SK-N-SH (cell line): ENCODE measurements around the gene CNEP1R1. TPM values are rescaled to one million over a fixed set of nuclear protein-coding genes. Genes with fewer than 3 reads are reported as not detected.

Source experiments
- CTCF ChIA-PET: fragments of 300-600, 350-600 bp; formaldehyde crosslinking; extraction: SDS; loops from one replicate; lab custom pipeline; 2021; lab: Yijun Ruan, JAX
- POLR2A ChIA-PET: fragments of 350-600 bp; sonication (Branson Sonifier 250); formaldehyde crosslinking; extraction: SDS; loops from one replicate; lab custom pipeline; 2020; ENCODE audit warnings: antibody characterized with exemption, inconsistent platforms; lab: Yijun Ruan, JAX
- DNase-seq: peaks from one replicate; pipeline ENCODE4 v3.0.0; 2012
- H2AFZ ChIP-seq: fragments of 200-600 bp; sonication (generic); 2 replicates; pipeline ENCODE4 v1.8.1; 2016; ENCODE audit warnings: antibody characterized with exemption, mild to moderate bottlenecking, low read depth
- H3F3A ChIP-seq: fragments of 200-600 bp; sonication (generic); replicated peaks from 2 replicates; pipeline ENCODE3; 2016; ENCODE audit warnings: antibody characterized with exemption, mild to moderate bottlenecking; ENCODE audit not compliant: insufficient read depth
- H3K27ac ChIP-seq, 2 experiments: fragments of 200-500 bp in 1 of 2; fragments of 200-600 bp in 1 of 2; sonication (Bioruptor generic) in 1 of 2; sonication (generic), shearing (Covaris generic) in 1 of 2; 2 replicates each; pipeline versions ENCODE4 v1.5.1 to v1.6.1; 2014 to 2016; ENCODE audit warnings: low read depth in 2 of 2, inconsistent platforms in 1 of 2, low read length in 1 of 2, mild to moderate bottlenecking in 1 of 2, mixed read lengths in 1 of 2
- H3K27me3 ChIP-seq: fragments of 200-600 bp; sonication (generic), shearing (Covaris generic); 2 replicates; pipeline ENCODE4 v1.6.1; 2016; ENCODE audit warnings: mixed run types; ENCODE audit not compliant: insufficient read depth
- H3K36me3 ChIP-seq, 2 experiments: fragments of 200-500 bp in 1 of 2; fragments of 200-600 bp in 1 of 2; sonication (Bioruptor generic) in 1 of 2; sonication (generic) in 1 of 2; replicated peaks in 1 of 2; 2 replicates each; pipeline versions ENCODE3 to v1.5.1; 2014 to 2016; ENCODE audit warnings: low read length in 1 of 2, mild to moderate bottlenecking in 1 of 2; ENCODE audit not compliant: insufficient read depth in 2 of 2, control insufficient read depth in 1 of 2
- H3K4me1 ChIP-seq, 2 experiments: fragments of 200-500 bp in 1 of 2; fragments of 200-600 bp in 1 of 2; sonication (Bioruptor generic) in 1 of 2; sonication (generic), shearing (Covaris generic) in 1 of 2; 2 replicates each; pipeline versions ENCODE4 v1.5.1 to v1.6.1; 2014 to 2016; ENCODE audit warnings: low read depth in 1 of 2, low read length in 1 of 2, mixed run types in 1 of 2; ENCODE audit not compliant: insufficient read depth in 2 of 2, control insufficient read depth in 1 of 2
- H3K4me2 ChIP-seq: fragments of 200-600 bp; sonication (generic), shearing (Covaris generic); 2 replicates; pipeline ENCODE4 v1.6.1; 2017; ENCODE audit warnings: mixed run types
- H3K4me3 ChIP-seq, 2 experiments: fragments of 200-500 bp in 1 of 2; fragments of 200-600 bp in 1 of 2; sonication (Bioruptor generic) in 1 of 2; sonication (generic), shearing (Covaris generic) in 1 of 2; 2 replicates each; pipeline versions ENCODE4 v1.5.1 to v1.8.1; 2014 to 2016; ENCODE audit warnings: low read depth in 2 of 2, inconsistent platforms in 1 of 2, low read length in 1 of 2, mild to moderate bottlenecking in 1 of 2, mixed read lengths in 1 of 2, moderate library complexity in 1 of 2
- H3K79me2 ChIP-seq: fragments of 200-600 bp; sonication (generic); 2 replicates; pipeline ENCODE4 v1.8.1; 2017; ENCODE audit warnings: mild to moderate bottlenecking; ENCODE audit not compliant: insufficient read depth
- H3K9ac ChIP-seq: fragments of 200-600 bp; sonication (generic); 2 replicates; pipeline ENCODE4 v1.6.1; 2017; ENCODE audit warnings: mixed run types
- H3K9me2 ChIP-seq: fragments of 200-600 bp; sonication (generic); 2 replicates; pipeline ENCODE4 v1.6.1; 2017; ENCODE audit warnings: mixed run types
- H3K9me3 ChIP-seq: fragments of 200-600 bp; sonication (generic); 2 replicates; pipeline ENCODE4 v1.6.1; 2017; ENCODE audit warnings: mixed run types, mild to moderate bottlenecking, moderate library complexity
- H4K20me1 ChIP-seq: fragments of 200-600 bp; sonication (generic); 2 replicates; pipeline ENCODE4 v1.6.1; 2017; ENCODE audit warnings: mild to moderate bottlenecking, mixed run types; ENCODE audit not compliant: insufficient read depth
- CHD2 ChIP-seq: fragments of 150-350 bp; IDR thresholded peaks from 2 replicates; pipeline ENCODE4 v1.6.1; 2018; ENCODE audit warnings: low read length; ENCODE audit not compliant: partially characterized antibody
- ELF1 ChIP-seq: IDR thresholded peaks from 2 replicates; pipeline ENCODE4 v1.4.0; 2012
- EZH2phosphoT487 ChIP-seq: fragments of 200-600 bp; sonication (generic); IDR thresholded peaks from 2 replicates; pipeline ENCODE4 v1.6.1; 2017; ENCODE audit warnings: low read depth, mixed run types, mild to moderate bottlenecking, antibody characterized with exemption, moderate library complexity, borderline replicate concordance
- FOSL2 ChIP-seq: IDR thresholded peaks from 2 replicates; pipeline ENCODE4 v1.4.0; 2012; ENCODE audit warnings: low read depth, mild to moderate bottlenecking, moderate library complexity, borderline replicate concordance
- FOXJ3 ChIP-seq: sonication (generic); formaldehyde crosslinking; IDR thresholded peaks from 2 replicates; pipeline ENCODE4 v1.5.1; 2020; ENCODE audit warnings: mild to moderate bottlenecking, missing genetic modification reagents
- JUND ChIP-seq: IDR thresholded peaks from 2 replicates; pipeline ENCODE4 v1.4.0; 2012
- MEF2A ChIP-seq: IDR thresholded peaks from 2 replicates; pipeline ENCODE4 v1.4.0; 2012; ENCODE audit warnings: low read depth, borderline replicate concordance
- MXI1 ChIP-seq: IDR thresholded peaks from 2 replicates; pipeline ENCODE4 v1.6.1; 2012; ENCODE audit warnings: mild to moderate bottlenecking, low read depth, low read length, improper control_type of control experiment
- NFIC ChIP-seq: IDR thresholded peaks from 2 replicates; pipeline ENCODE4 v1.4.0; 2012; ENCODE audit warnings: borderline replicate concordance
- POLR2AphosphoS5 ChIP-seq: IDR thresholded peaks from 2 replicates; pipeline ENCODE4 v1.6.1; 2012; ENCODE audit warnings: low read depth, low read length
- RAD21 ChIP-seq: IDR thresholded peaks from 2 replicates; pipeline ENCODE4 v1.6.1; 2012; ENCODE audit warnings: mild to moderate bottlenecking, low read length
- SMC3 ChIP-seq: IDR thresholded peaks from 2 replicates; pipeline ENCODE4 v1.6.1; 2012; ENCODE audit warnings: low read depth, low read length, improper control_type of control experiment
- TAF1 ChIP-seq: IDR thresholded peaks from 2 replicates; pipeline ENCODE4 v1.6.1; 2012; ENCODE audit warnings: low read depth, mild to moderate bottlenecking, low read length, moderate library complexity, borderline replicate concordance
- USF2 ChIP-seq: fragments of 150-350 bp; IDR thresholded peaks from 2 replicates; pipeline ENCODE4 v1.6.1; 2017; ENCODE audit warnings: antibody characterized with exemption, low read length, low read depth, borderline replicate concordance
- WGBS: methylation state at CpG from one replicate; pipeline ENCODE4 v1.1.6; 2017; ENCODE audit warnings: low lambda C conversion rate; 5-methylcytosine and 5-hydroxymethylcytosine counted together
- polyA plus RNA-seq, 3 experiments: library from polyadenylated mRNA; depleted of rRNA; stranded (reverse); fragments of >200 nt; gene quantifications; 2 replicates each; pipeline ENCODE4 v1.2.3, GENCODE V29; 2012
- TF ChIP-seq, protein P1 (sequence below): fragments of 150-350 bp; IDR thresholded peaks from 2 replicates; pipeline ENCODE4 v1.6.1; 2016; ENCODE audit warnings: mild to moderate bottlenecking, low read depth, low read length
- TF ChIP-seq, protein P2 (sequence below): IDR thresholded peaks from 2 replicates; pipeline ENCODE4 v1.4.0; 2012; ENCODE audit warnings: low read depth
- TF ChIP-seq, protein P3 (sequence below): IDR thresholded peaks from 2 replicates; pipeline ENCODE4 v1.6.1; 2012; ENCODE audit warnings: mild to moderate bottlenecking, low read depth, low read length, moderate library complexity

CNEP1R1 gene
- polyA plus RNA-seq, 1 of the 3 experiments (the other 2 are of a cell fraction) = 19.2 TPM

DNA sequence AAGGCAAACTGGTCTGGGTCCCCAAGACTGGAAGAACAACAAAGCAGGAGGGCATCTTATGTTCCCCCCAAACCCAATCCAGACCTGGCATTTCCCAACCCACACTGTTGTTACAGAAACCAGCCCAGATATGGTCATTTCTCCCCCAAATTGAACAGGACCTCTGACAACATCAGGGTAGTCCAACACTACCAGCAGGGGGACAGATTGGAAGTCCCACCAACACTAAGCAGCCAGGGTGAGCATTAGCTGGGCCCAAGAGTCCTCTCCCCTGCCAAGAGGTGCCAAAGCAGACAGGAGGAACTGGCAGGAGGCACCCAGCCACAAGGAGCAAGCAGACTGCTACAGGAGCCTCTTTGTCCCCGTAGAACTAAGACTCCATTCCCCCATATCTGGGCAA lies 29.3 kb upstream of the CNEP1R1 start (continued):
- TF ChIP-seq SMC3 = no peak
- TF ChIP-seq, protein P1, sequence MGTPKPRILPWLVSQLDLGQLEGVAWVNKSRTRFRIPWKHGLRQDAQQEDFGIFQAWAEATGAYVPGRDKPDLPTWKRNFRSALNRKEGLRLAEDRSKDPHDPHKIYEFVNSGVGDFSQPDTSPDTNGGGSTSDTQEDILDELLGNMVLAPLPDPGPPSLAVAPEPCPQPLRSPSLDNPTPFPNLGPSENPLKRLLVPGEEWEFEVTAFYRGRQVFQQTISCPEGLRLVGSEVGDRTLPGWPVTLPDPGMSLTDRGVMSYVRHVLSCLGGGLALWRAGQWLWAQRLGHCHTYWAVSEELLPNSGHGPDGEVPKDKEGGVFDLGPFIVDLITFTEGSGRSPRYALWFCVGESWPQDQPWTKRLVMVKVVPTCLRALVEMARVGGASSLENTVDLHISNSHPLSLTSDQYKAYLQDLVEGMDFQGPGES = no peak
- TF ChIP-seq, protein P2, sequence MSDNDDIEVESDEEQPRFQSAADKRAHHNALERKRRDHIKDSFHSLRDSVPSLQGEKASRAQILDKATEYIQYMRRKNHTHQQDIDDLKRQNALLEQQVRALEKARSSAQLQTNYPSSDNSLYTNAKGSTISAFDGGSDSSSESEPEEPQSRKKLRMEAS = no peak
- TF ChIP-seq CHD2 = no peak
- no peak for TF ChIP-seq FOSL2
- no peak for TF ChIP-seq MEF2A

DNA sequence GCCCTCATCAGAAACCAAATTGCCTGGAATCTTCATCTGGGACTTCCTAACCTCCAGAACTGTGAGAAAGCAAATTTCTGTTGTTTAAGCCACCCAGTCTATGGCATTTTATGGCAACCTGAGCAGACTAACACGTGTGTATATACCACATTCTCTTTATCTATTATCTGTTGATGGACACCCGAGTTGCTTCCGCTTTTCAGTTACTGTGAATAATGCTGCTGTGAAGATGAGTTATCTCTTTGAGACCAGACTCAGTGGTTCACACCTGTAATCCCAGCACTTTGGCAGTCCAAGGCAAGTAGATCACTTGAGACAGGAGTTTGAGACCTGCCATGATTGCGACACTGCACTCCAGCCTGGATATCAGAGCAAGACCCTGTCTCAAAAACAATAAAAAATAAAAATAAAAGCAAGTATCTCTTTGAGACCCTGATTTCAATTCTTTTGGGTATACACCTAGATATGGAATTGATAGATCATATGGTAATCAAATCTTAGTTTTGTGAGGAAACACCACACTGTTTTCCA lies 27.2 kb upstream of the CNEP1R1 start:
- Histone ChIP-seq H3K36me3 (no peaks in the 10 kb centered on the region), H3K9me3 (no peaks in the 10 kb centered on the region), H3K9me2 (no peaks in the 10 kb centered on the region), H3K27me3 (no peaks in the 10 kb centered on the region), H3K27ac (no peak overlapping the region), H3K4me2 (no peak overlapping the region), H3K4me3 (no peak overlapping the region), H3K9ac (no peak overlapping the region), H3F3A (no peaks in the 10 kb centered on the region), H3K4me1 (no peaks in the 10 kb centered on the region), H4K20me1 (no peaks in the 10 kb centered on the region), H3K79me2 (no peaks in the 10 kb centered on the region), H2AFZ (no peak overlapping the region)
- no peak for DNase-seq
- ChIA-PET CTCF (interaction anchor here (2.7 kb wide), 1 partner anchor 27 kb away, joined by 15 read pairs; the partner anchor contains the start of gene CNEP1R1), POLR2A (no interaction called here)
- 47% methylated on average over 4 of the region's 4 CpGs for WGBS
- TF ChIP-seq FOXJ3 (CRISPR knock-in tag) (no peak), EZH2phosphoT487 (no peak)

DNA sequence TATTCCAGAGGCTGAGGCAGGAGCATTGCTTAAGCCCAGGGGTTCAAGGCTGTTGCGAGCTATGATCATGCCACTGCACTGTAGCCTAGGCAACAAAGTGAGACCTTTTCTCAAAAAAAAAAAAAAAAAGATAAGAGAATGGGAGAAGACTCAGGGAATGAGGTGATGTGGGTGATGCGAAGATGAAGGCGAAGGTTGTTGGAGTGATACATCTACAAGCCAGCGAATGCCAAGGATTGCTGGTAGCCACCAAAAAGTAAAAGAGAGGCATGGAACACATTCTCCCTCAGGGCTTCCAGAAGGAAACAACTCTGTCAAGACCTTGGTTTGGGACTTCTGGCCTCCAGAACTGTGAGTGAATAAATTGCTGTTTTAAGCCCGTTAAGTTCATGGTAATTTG lies 26.0 kb upstream of the CNEP1R1 start:
- WGBS = 66% methylated on average over 5 of the region's 5 CpGs
- H3K27me3 ChIP-seq = no peaks in the 10 kb centered on the region
- no peak overlapping the region for H2AFZ ChIP-seq
- POLR2A ChIA-PET = no interaction called here
- no peaks in the 10 kb centered on the region for H3K4me1 ChIP-seq
- no peaks in the 10 kb centered on the region for H3K79me2 ChIP-seq
- no peak overlapping the region for H3K4me3 ChIP-seq
- no peak overlapping the region for H3K4me2 ChIP-seq
- no peak overlapping the region for H3K27ac ChIP-seq
- H3K9me3 ChIP-seq = no peaks in the 10 kb centered on the region
- no peaks in the 10 kb centered on the region for H4K20me1 ChIP-seq
- DNase-seq = no peak
- H3K36me3 ChIP-seq = no peaks in the 10 kb centered on the region
- H3F3A ChIP-seq = no peaks in the 10 kb centered on the region
- no peaks in the 10 kb centered on the region for H3K9me2 ChIP-seq
- CTCF ChIA-PET = interaction anchor here (2.7 kb wide), 1 partner anchor 26 kb away, joined by 15 read pairs; the partner anchor contains the start of gene CNEP1R1
- H3K9ac ChIP-seq = no peak overlapping the region
- TF ChIP-seq JUND = no peak
- TF ChIP-seq USF2 = no peak
- no peak for TF ChIP-seq FOSL2
- TF ChIP-seq MEF2A = no peak
- no peak for TF ChIP-seq SMC3
- TF ChIP-seq POLR2AphosphoS5 = no peak
- no peak for TF ChIP-seq EZH2phosphoT487
- TF ChIP-seq, protein P3, sequence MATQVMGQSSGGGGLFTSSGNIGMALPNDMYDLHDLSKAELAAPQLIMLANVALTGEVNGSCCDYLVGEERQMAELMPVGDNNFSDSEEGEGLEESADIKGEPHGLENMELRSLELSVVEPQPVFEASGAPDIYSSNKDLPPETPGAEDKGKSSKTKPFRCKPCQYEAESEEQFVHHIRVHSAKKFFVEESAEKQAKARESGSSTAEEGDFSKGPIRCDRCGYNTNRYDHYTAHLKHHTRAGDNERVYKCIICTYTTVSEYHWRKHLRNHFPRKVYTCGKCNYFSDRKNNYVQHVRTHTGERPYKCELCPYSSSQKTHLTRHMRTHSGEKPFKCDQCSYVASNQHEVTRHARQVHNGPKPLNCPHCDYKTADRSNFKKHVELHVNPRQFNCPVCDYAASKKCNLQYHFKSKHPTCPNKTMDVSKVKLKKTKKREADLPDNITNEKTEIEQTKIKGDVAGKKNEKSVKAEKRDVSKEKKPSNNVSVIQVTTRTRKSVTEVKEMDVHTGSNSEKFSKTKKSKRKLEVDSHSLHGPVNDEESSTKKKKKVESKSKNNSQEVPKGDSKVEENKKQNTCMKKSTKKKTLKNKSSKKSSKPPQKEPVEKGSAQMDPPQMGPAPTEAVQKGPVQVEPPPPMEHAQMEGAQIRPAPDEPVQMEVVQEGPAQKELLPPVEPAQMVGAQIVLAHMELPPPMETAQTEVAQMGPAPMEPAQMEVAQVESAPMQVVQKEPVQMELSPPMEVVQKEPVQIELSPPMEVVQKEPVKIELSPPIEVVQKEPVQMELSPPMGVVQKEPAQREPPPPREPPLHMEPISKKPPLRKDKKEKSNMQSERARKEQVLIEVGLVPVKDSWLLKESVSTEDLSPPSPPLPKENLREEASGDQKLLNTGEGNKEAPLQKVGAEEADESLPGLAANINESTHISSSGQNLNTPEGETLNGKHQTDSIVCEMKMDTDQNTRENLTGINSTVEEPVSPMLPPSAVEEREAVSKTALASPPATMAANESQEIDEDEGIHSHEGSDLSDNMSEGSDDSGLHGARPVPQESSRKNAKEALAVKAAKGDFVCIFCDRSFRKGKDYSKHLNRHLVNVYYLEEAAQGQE = no peak
- no peak for TF ChIP-seq TAF1
- no peak for TF ChIP-seq ELF1
- TF ChIP-seq, protein P1 = no peak
- no peak for TF ChIP-seq MXI1
- no peak for TF ChIP-seq RAD21
- no peak for TF ChIP-seq NFIC
